ENCODE data around the gene MZB1.
"Not testable (repeated sequence)": the region's sequence is repeated elsewhere in the genome, so short reads cannot be mapped to it uniquely, and the experiment has no call there.

MZB1 gene

GRCh38 chr5:139391570-139392323 lies 2.0 kb upstream of the MZB1 start:
- DNase-seq: peak; percentile 62 to 64 (median 64)

GRCh38 chr5:139390639-139391569 lies 1.2 kb upstream of the MZB1 start:
- DNase-seq: no peak

- DNase-seq: no peak
Measured at GRCh38 chr5:139388198-139388821, 1.4 kb downstream of the MZB1 start.

GRCh38 chr5:139387611-139388197 lies 2.0 kb downstream of the MZB1 start:
- DNase-seq: no peak

GRCh38 chr5:139386956-139387355 lies 2.8 kb downstream of the MZB1 start:
- DNase-seq: not testable (repeated sequence)

GRCh38 chr5:139386050-139386438 lies 3.7 kb downstream of the MZB1 start:
- peak in 1 of 3 donors; percentile 18 for DNase-seq

- DNase-seq: peak; percentile 43 to 53 (median 43)
Measured at GRCh38 chr5:139385061-139386049, 4.4 kb downstream of the MZB1 start.

GRCh38 chr5:139384591-139385051 lies 5.1 kb downstream of the MZB1 start:
- DNase-seq: no peak

GRCh38 chr5:139383993-139384590 lies 5.6 kb downstream of the MZB1 start:
- DNase-seq: no peak

GRCh38 chr5:139383275-139383992 lies 6.3 kb downstream of the MZB1 start, which contains the start of gene SLC23A1:
TSS of gene SLC23A1 (minus strand) at chr5:139383297. CDS start at chr5:139383253, 44 bp downstream.
- no peak for DNase-seq

- no peak for DNase-seq
Measured at GRCh38 chr5:139382807-139383206, 6.9 kb downstream of the MZB1 start.

GRCh38 chr5:139381837-139382761 lies 7.6 kb downstream of the MZB1 start:
- DNase-seq: no peak

- no peak for DNase-seq
Measured at GRCh38 chr5:139379626-139380449, 9.9 kb downstream of the MZB1 start.

GRCh38 chr5:139378941-139379361 lies 10.8 kb downstream of the MZB1 start:
- DNase-seq: no peak

- no peak for DNase-seq
Measured at GRCh38 chr5:139378101-139378825, 11.4 kb downstream of the MZB1 start.

- DNase-seq: no peak
Measured at GRCh38 chr5:139377226-139377625, 12.5 kb downstream of the MZB1 start.

GRCh38 chr5:139376364-139376763 lies 13.3 kb downstream of the MZB1 start:
- no peak for DNase-seq
